Endothelial cell of umbilical vein (primary cell): Measurements from ENCODE around the gene ITIH3. TPM values are rescaled to one million over a fixed set of nuclear protein-coding genes. Genes with fewer than 3 reads are reported as not detected.

ENCODE experiments used
- BruUV-seq: library from RNA; stranded (reverse); fragments of 400-500 nt; replicated peaks from 2 replicates; lab custom pipeline; 2021; lab: Mats Ljungman, UMichigan
- CTCF ChIA-PET: fragments of 300-600, 350-600 bp; sonication (Branson Sonifier 250); formaldehyde crosslinking; loops from one replicate; lab custom pipeline; 2021; ENCODE audit warnings: antibody characterized with exemption, inconsistent platforms; lab: Charles Lee
- POLR2A ChIA-PET: fragments of 300-600, 350-600 bp; sonication (Branson Sonifier 250); formaldehyde crosslinking; loops from one replicate; lab custom pipeline; 2021; ENCODE audit warnings: antibody characterized with exemption, inconsistent platforms; lab: Charles Lee
- DNase-seq: peaks from one replicate; pipeline ENCODE4 v3.0.0-alpha.2; 2011; ENCODE audit warnings: low read depth, low spot score
- FAIRE-seq: peaks from 2 replicates; lab custom pipeline; 2011; peaks lifted over from hg19 to GRCh38; lab: Jason Lieb, UNC
- H2AFZ ChIP-seq: 2 replicates; pipeline ENCODE4 v1.6.0; 2012; ENCODE audit warnings: low read depth, low read length, control low read depth, inconsistent platforms
- H3K27ac ChIP-seq: 2 replicates; pipeline ENCODE4 v1.5.1; 2011; ENCODE audit warnings: low read depth, mild to moderate bottlenecking, control low read depth, low read length, moderate library complexity; ENCODE audit not compliant: insufficient read depth
- H3K27me3 ChIP-seq, 2 experiments: 2 replicates each; pipeline versions ENCODE4 v1.6.0 to v1.6.1; 2011; ENCODE audit warnings: low read length in 2 of 2, mixed read lengths in 1 of 2; ENCODE audit not compliant: control insufficient read depth in 2 of 2, insufficient read depth in 2 of 2
- H3K36me3 ChIP-seq, 2 experiments: 2 replicates in 1 of 2; 3 replicates in 1 of 2; pipeline ENCODE4 v1.5.1; 2011; ENCODE audit warnings: low read length in 2 of 2, mild to moderate bottlenecking in 1 of 2, moderate library complexity in 1 of 2; ENCODE audit not compliant: control insufficient read depth in 2 of 2, insufficient read depth in 2 of 2; ENCODE audit errors: extremely low read depth in 1 of 2
- H3K4me1 ChIP-seq: 3 replicates; pipeline ENCODE4 v1.5.1; 2011; ENCODE audit warnings: mild to moderate bottlenecking, low read length; ENCODE audit not compliant: control insufficient read depth, insufficient read depth; ENCODE audit errors: extremely low read depth
- H3K4me2 ChIP-seq: 2 replicates; pipeline ENCODE4 v1.6.1; 2011; ENCODE audit warnings: low read length, control low read depth, mixed read lengths; ENCODE audit not compliant: insufficient read depth
- H3K4me3 ChIP-seq, 3 experiments: fragments of 200-600 bp in 1 of 3; sonication (generic), shearing (Covaris generic) in 1 of 3; replicated peaks in 1 of 3; 2 replicates each; pipeline ENCODE4 v1.5.1; 2011 to 2016; ENCODE audit warnings: control low read depth in 3 of 3, low read length in 3 of 3, mild to moderate bottlenecking in 2 of 3, inconsistent platforms in 1 of 3, low read depth in 1 of 3, moderate library complexity in 1 of 3; ENCODE audit not compliant: insufficient read depth in 1 of 3
- H3K79me2 ChIP-seq: 2 replicates; pipeline ENCODE4 v1.6.0; 2012; ENCODE audit warnings: low read length, inconsistent platforms; ENCODE audit not compliant: control insufficient read depth, insufficient read depth
- H3K9ac ChIP-seq: replicated peaks from 2 replicates; pipeline ENCODE3; 2011; ENCODE audit warnings: low read length, control low read depth; ENCODE audit not compliant: insufficient read depth; ENCODE audit errors: extremely low read depth
- H3K9me1 ChIP-seq: replicated peaks from 3 replicates; pipeline ENCODE4 v1.6.0; 2011; ENCODE audit warnings: mild to moderate bottlenecking, low read length; ENCODE audit not compliant: control insufficient read depth, insufficient read depth; ENCODE audit errors: extremely low read depth
- H3K9me3 ChIP-seq: replicated peaks from 2 replicates; pipeline ENCODE4 v1.5.1; 2012; ENCODE audit warnings: low read length, inconsistent platforms; ENCODE audit not compliant: control insufficient read depth, insufficient read depth
- H4K20me1 ChIP-seq: replicated peaks from 2 replicates; pipeline ENCODE3; 2011; ENCODE audit warnings: mild to moderate bottlenecking, low read length; ENCODE audit not compliant: control insufficient read depth, insufficient read depth; ENCODE audit errors: extremely low read depth
- EZH2 ChIP-seq: IDR thresholded peaks from 2 replicates; pipeline ENCODE4 v1.6.1; 2012; ENCODE audit warnings: borderline replicate concordance, low read depth, mild to moderate bottlenecking, moderate library complexity, low read length, inconsistent platforms; ENCODE audit not compliant: severe bottlenecking
- FOS ChIP-seq: IDR thresholded peaks from 2 replicates; pipeline ENCODE4 v1.6.1; 2011; ENCODE audit warnings: mild to moderate bottlenecking, low read length, moderate library complexity, borderline replicate concordance; ENCODE audit not compliant: insufficient read depth
- GATA2 ChIP-seq: IDR thresholded peaks from 2 replicates; pipeline ENCODE4 v1.7.0; 2011; ENCODE audit warnings: low read depth, mild to moderate bottlenecking, moderate library complexity, mixed read lengths, low read length; ENCODE audit not compliant: insufficient read length, insufficient read depth
- JUN ChIP-seq: IDR thresholded peaks from 2 replicates; pipeline ENCODE4 v1.6.1; 2011; ENCODE audit warnings: borderline replicate concordance, low read depth; ENCODE audit not compliant: insufficient read length, insufficient read depth
- MAX ChIP-seq: IDR thresholded peaks from 2 replicates; pipeline ENCODE4 v1.6.1; 2011; ENCODE audit not compliant: insufficient read depth, insufficient read length
- MYC ChIP-seq: IDR thresholded peaks from one replicate; pipeline ENCODE4 v1.6.1; 2011; ENCODE audit warnings: mild to moderate bottlenecking, low read depth, low read length
- POLR2A ChIP-seq: IDR thresholded peaks from 2 replicates; pipeline ENCODE4 v1.6.1; 2012; ENCODE audit warnings: low read depth, mild to moderate bottlenecking, control low read depth, low read length
- POLR2AphosphoS5 ChIP-seq: IDR thresholded peaks from 2 replicates; pipeline ENCODE4 v1.6.1; 2012; ENCODE audit warnings: low read depth, mild to moderate bottlenecking, control low read depth, low read length, moderate library complexity; ENCODE audit not compliant: insufficient read depth
- dilution Hi-C: fragments of 300-500 bp; cut with MboI; formaldehyde crosslinking; loops from one replicate; pipeline ENCODE4 v1.15.0; 2019; ENCODE audit warnings: low sequenced_read_pairs; ENCODE audit not compliant: extremely low pct_ligation_motif_present
- intact Hi-C: fragments of 100-400 bp; cut with micrococcal nuclease; formaldehyde crosslinking; loops from one replicate; pipeline ENCODE4 v1.10.0; 2022
- polyA plus RNA-seq, 4 experiments: library from polyadenylated mRNA; depleted of rRNA in 3 of 4; stranded (reverse) in 3 of 4; unstranded in 1 of 4; fragments of >200 nt; gene quantifications; 2 replicates each; pipeline versions ENCODE4 v1.2.1 to v1.2.3, GENCODE V29; 2011 to 2012; ENCODE audit warnings: missing spikeins in 1 of 4
- total RNA-seq: library from RNA; stranded (reverse); gene quantifications from 2 replicates; pipeline ENCODE4 v1.2.3, GENCODE V29; 2021

The ITIH3 gene
- total and polyA plus RNA-seq, 2 donors (not counting 3 experiments of a cell fraction or from before 2014, with no cell fraction given): not detected

DNA sequence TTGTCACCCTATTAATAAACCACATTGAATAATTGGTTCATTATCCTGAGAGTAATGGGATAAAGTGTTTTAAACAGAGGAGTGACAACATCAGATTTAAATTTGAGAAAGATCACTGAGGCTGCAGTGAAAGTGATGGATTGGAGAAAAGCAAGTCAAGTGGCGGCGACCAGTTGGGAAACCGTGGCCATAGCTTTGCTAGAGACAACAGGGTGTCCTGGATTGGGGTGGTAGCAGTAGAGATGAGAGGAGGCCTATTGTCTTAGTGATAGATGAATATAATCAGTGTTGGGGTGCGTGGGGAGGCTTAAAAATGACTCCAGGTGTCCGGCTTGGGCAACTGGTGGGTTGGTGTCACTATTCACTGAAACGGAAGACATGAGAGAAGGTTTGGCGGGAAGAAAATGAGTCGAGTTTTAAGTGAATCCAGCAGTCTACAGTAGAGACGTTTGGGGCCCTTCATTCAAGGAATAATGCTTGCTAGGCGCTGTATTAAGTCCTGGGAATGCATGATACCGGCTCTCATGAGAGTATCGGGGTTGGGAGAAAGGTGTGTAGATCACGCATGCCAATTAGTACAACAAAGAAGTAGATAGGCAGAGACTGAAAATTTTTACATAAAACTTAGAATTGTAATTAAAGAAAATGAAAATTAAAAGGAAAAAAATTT lies 24.7 kb upstream of the ITIH3 start:
- H3K79me2 ChIP-seq: peaks cover 13% of the 10 kb centered on the region
- DNase-seq (no peak), FAIRE-seq (no peak)
- intact Hi-C loops (no loop called here), dilution Hi-C loops (no loop called here)
- peak overlapping the region; percentile 67 for H3K9ac ChIP-seq
- TF ChIP-seq MYC: no peak
- no peak for TF ChIP-seq EZH2
- no peak for TF ChIP-seq JUN
- no peak for TF ChIP-seq MAX
- peaks cover 12% of the 10 kb centered on the region for H3K4me1 ChIP-seq
- H3K9me1 ChIP-seq: no peaks in the 10 kb centered on the region
- BruUV-seq: TSS peak; percentile 52
- peak overlapping the region; percentile 34 to 81 (median 73) for H3K4me3 ChIP-seq
- peaks cover 3 to 8% of the 10 kb centered on the region in 2 experiments for H3K36me3 ChIP-seq
- H3K27ac ChIP-seq: no peak overlapping the region
- H3K27me3 ChIP-seq: no peaks in the 10 kb centered on the region
- peak overlapping the region; percentile 91 for H2AFZ ChIP-seq
- ChIA-PET POLR2A (no interaction called here), CTCF (interaction anchor here (0.9 to 1.6 kb wide), 2 partner anchors 27 to 51 kb away, joined by 3 to 11 read pairs; no protein-coding TSS in a partner anchor)
- no peaks in the 10 kb centered on the region for H4K20me1 ChIP-seq
- H3K9me3 ChIP-seq: no peaks in the 10 kb centered on the region
- peak overlapping the region; percentile 98 for H3K4me2 ChIP-seq

DNA sequence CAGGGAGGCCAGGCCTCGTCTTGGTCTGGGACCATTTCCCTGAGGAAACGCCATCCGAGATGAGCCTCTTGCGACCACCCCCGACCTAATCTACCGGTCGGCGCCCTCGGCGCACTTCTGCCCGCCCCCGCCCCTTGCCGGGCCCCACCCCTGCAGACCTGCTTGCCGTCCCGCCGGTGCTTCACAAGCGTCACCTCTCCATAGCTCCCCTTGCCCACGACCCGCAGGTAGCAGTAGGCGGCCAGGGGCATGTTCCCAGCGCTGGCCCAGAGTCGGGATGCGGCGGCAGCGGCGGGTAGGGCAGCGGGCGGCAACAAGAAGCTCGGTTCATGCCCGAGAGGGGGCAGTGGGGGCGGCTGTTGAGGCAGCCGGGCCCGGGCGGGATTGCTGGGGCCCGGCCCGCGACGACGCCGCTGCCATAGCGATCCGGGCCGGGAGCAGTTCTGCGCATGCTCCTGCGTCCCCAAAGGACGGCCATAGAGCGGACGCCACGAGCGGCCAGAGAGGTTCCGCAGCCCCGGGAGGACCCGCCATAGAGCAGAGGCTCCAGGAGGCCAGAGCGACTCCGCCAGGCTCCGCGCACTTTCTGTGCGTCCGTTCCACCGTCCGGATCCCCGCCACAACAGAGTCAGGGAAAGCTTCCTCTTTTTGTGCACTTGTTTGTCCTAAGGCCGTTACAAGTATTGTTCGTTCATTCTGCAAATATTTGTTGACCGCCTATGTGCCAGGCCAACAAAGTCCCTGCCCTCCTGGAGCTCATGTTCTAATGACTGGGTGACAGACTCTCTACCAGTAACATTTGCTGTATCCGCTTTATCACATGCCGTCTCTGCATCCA lies 23.9 kb upstream of the ITIH3 start, which contains the start of gene NEK4:
Gene NEK4, minus strand, starts transcription at position 445 of the 838 bp plus-strand sequence. Its CDS starts 194 bp downstream, at position 251.
- Histone ChIP-seq H3K27ac (peak within 1 kb of the TSS; percentile 54), H3K4me1 (peaks cover 12% of the 10 kb centered on the region), H3K4me2 (peak within 1 kb of the TSS; percentile 98), H3K9me1 (no peaks in the 10 kb centered on the region), H3K9me3 (no peaks in the 10 kb centered on the region), H3K27me3 (no peaks in the 10 kb centered on the region), H2AFZ (peak within 1 kb of the TSS; percentile 91), H3K4me3 (peak within 1 kb of the TSS; percentile 34 to 81 (median 73)), H4K20me1 (no peaks in the 10 kb centered on the region), H3K9ac (peak within 1 kb of the TSS; percentile 67), H3K79me2 (peaks cover 13% of the 10 kb centered on the region), H3K36me3 (peaks cover 3 to 4% of the 10 kb centered on the region in 2 experiments)
- ChIA-PET CTCF (interaction anchor here (0.6 to 1.6 kb wide), 3 partner anchors 10 to 336 kb away, joined by 4 to 11 read pairs (median 4); no protein-coding TSS in a partner anchor), POLR2A (no interaction called here)
- intact Hi-C loops: no loop called here
- DNase-seq (peak; percentile 92), FAIRE-seq (peak; percentile 79)
- TF ChIP-seq GATA2 (no peak), POLR2A (peak; percentile 98), MYC (no peak), POLR2AphosphoS5 (peak; percentile 97), FOS (no peak)
- BruUV-seq: no TSS peak
- dilution Hi-C loops: no loop called here
